K562 (cell line): ENCODE measurements around the gene CCDC184. TPM values are rescaled to one million over a fixed set of nuclear protein-coding genes. Genes with fewer than 3 reads are reported as not detected.

Source experiments
- ARHGAP35 ChIP-seq: fragments of 450-650 bp; IDR thresholded peaks from 2 replicates; pipeline ENCODE4 v1.6.1; 2018; ENCODE audit not compliant: partially characterized antibody
- ARNT ChIP-seq, 2 experiments: fragments of 450-650 bp; IDR thresholded peaks; 2 replicates each; pipeline ENCODE4 v1.6.1; 2016; ENCODE audit warnings: mild to moderate bottlenecking in 1 of 2
- BRD4 ChIP-seq: fragments of 200-600 bp; sonication (generic); IDR thresholded peaks from 2 replicates; pipeline ENCODE4 v1.6.1; 2017; ENCODE audit warnings: inconsistent platforms
- CBX5 ChIP-seq: IDR thresholded peaks from 2 replicates; pipeline ENCODE4 v1.6.1; 2014; ENCODE audit warnings: low read depth, borderline replicate concordance
- CREB1 ChIP-seq, 2 experiments: sonication (generic) in 1 of 2; formaldehyde crosslinking in 1 of 2; IDR thresholded peaks; 2 replicates each; pipeline versions ENCODE4 v1.6.1 to v1.8.0; 2012 to 2022; ENCODE audit warnings: inconsistent platforms in 1 of 2, mild to moderate bottlenecking in 1 of 2, missing genetic modification reagents in 1 of 2, moderate library complexity in 1 of 2
- DPF2 ChIP-seq: fragments of 450-650 bp; IDR thresholded peaks from 2 replicates; pipeline ENCODE4 v1.6.1; 2016
- NCOR1 ChIP-seq: fragments of 450-650 bp; IDR thresholded peaks from 2 replicates; pipeline ENCODE4 v1.6.1; 2016; ENCODE audit warnings: mild to moderate bottlenecking, moderate library complexity
- NR2C2 ChIP-seq, 2 experiments: fragments of 200-800 bp in 1 of 2; sonication (Bioruptor generic) in 1 of 2; sonication (generic) in 1 of 2; formaldehyde crosslinking in 1 of 2; IDR thresholded peaks; 2 replicates each; pipeline versions ENCODE4 v1.6.1 to v1.8.0; 2016 to 2022; ENCODE audit warnings: mild to moderate bottlenecking in 1 of 2, missing compliant biosample characterization in 1 of 2, missing genetic modification characterization in 1 of 2, missing genetic modification reagents in 1 of 2
- NR2F6 ChIP-seq: fragments of 450-650 bp; formaldehyde crosslinking; IDR thresholded peaks from 2 replicates; pipeline ENCODE4 v1.4.0; 2020; ENCODE audit warnings: mild to moderate bottlenecking
- TCFL5 ChIP-seq: fragments of 250-450 bp; sonication (Bioruptor Pico); conservative IDR thresholded peaks from 2 replicates; pipeline ENCODE4 v1.6.1; 2021; ENCODE audit warnings: mild to moderate bottlenecking, moderate library complexity, matching md5 sums
- ZKSCAN1 ChIP-seq: fragments of 150-350 bp; IDR thresholded peaks from 2 replicates; pipeline ENCODE4 v1.6.1; 2016; ENCODE audit warnings: low read depth, low read length
- polyA plus RNA-seq, 8 experiments: library from polyadenylated mRNA; depleted of rRNA in 4 of 8; stranded (reverse) in 5 of 8; unstranded in 3 of 8; fragments of >200 nt; fragmentation: Nextera tagmentation in 2 of 8; fragmentation: Illumina TruSeq in 1 of 8; extraction: Ambion mirVana in 2 of 8; extraction: Trizol in 1 of 8; gene quantifications; 2 replicates each; pipeline versions ENCODE4 v1.2.1 to v1.2.3, GENCODE V29; 2011 to 2014; ENCODE audit warnings: inconsistent platforms in 1 of 8, missing spikeins in 1 of 8
- total RNA-seq, 7 experiments: library from RNA; depleted of rRNA in 6 of 7; stranded (reverse); fragments of >200 nt in 6 of 7; fragmentation: Illumina TruSeq in 2 of 7; extraction: Trizol in 2 of 7; gene quantifications; 2 replicates each; pipeline versions ENCODE4 v1.2.1 to v1.2.3, GENCODE V29; 2011 to 2021; ENCODE audit warnings: low replicate concordance in 1 of 7
- TF ChIP-seq, protein P1 (sequence below): fragments of 450-650 bp; IDR thresholded peaks from 2 replicates; pipeline ENCODE4 v1.7.0; 2016; ENCODE audit warnings: borderline replicate concordance
- TF ChIP-seq, protein P2 (sequence below): fragments of 450-650 bp; IDR thresholded peaks from 2 replicates; pipeline ENCODE4 v1.6.1; 2016; ENCODE audit warnings: mild to moderate bottlenecking
- TF ChIP-seq, protein P3 (sequence below): sonication (generic); formaldehyde crosslinking; IDR thresholded peaks from 2 replicates; pipeline ENCODE4 v1.8.0; 2022; ENCODE audit warnings: mild to moderate bottlenecking, missing genetic modification reagents
- TF ChIP-seq, protein P4 (sequence below), 2 experiments: fragments of 200-800 bp in 1 of 2; sonication (Bioruptor generic) in 1 of 2; sonication (generic) in 1 of 2; formaldehyde crosslinking in 1 of 2; IDR thresholded peaks in 1 of 2; conservative IDR thresholded peaks in 1 of 2; 2 replicates each; pipeline versions ENCODE4 v1.5.0 to v1.6.1; 2016 to 2020; ENCODE audit warnings: missing compliant biosample characterization in 1 of 2, missing genetic modification characterization in 1 of 2, missing genetic modification reagents in 1 of 2

The CCDC184 gene
- total and polyA plus RNA-seq, 9 of the 15 experiments (the other 6 are each of a cell fraction or from before 2014, with no cell fraction given), result 0.09 TPM; not detected in 8

DNA sequence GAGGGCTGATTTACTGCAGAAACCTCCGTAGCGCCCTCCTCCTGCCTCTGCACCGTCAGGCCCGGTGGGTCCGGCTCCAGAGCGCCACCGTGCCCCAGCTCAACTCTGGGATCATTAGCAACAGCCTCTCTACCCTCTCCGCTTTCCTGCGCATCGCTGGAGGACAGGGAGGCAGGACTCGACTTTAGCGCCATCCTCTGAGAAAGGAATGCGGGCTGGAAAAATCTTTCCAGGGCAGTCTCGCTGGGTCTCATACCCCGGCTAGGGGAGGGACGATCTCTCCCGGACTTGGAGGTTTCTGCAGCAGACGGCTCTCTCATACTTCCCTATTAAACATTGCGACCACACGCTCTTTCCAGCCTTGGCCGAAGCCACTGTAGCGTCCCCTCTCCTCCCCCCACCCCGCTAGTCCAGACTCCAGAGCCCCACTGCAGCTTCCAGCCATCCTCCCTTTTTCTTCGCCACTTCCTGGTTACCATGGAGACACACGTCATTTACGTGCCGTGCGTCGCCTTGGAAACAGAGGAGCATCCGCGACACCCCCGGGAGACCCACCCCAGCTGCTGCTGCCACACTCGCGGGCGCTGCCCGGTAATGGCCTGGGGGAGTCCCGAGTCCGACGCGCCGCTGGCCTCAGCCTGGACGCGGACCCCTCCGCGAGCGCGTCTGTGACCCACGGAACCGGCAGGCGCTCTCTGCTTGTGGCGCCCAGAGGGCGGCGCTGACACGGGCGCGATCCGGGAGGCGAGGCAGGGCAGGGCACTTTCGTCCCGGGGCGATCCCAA, at the start of gene CCDC184 (continued):
- TF ChIP-seq, protein P1, sequence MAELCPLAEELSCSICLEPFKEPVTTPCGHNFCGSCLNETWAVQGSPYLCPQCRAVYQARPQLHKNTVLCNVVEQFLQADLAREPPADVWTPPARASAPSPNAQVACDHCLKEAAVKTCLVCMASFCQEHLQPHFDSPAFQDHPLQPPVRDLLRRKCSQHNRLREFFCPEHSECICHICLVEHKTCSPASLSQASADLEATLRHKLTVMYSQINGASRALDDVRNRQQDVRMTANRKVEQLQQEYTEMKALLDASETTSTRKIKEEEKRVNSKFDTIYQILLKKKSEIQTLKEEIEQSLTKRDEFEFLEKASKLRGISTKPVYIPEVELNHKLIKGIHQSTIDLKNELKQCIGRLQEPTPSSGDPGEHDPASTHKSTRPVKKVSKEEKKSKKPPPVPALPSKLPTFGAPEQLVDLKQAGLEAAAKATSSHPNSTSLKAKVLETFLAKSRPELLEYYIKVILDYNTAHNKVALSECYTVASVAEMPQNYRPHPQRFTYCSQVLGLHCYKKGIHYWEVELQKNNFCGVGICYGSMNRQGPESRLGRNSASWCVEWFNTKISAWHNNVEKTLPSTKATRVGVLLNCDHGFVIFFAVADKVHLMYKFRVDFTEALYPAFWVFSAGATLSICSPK, result no peak
- no peak for TF ChIP-seq ARNT (IDR thresholded peaks at IDR 0.05)
- TF ChIP-seq ZKSCAN1, result no peak
- TF ChIP-seq TCFL5 (CRISPR knock-in tag), result no peak
- no peak for TF ChIP-seq NR2F6
- no peak for TF ChIP-seq NCOR1
- TF ChIP-seq DPF2, result no peak
- TF ChIP-seq, protein P2, sequence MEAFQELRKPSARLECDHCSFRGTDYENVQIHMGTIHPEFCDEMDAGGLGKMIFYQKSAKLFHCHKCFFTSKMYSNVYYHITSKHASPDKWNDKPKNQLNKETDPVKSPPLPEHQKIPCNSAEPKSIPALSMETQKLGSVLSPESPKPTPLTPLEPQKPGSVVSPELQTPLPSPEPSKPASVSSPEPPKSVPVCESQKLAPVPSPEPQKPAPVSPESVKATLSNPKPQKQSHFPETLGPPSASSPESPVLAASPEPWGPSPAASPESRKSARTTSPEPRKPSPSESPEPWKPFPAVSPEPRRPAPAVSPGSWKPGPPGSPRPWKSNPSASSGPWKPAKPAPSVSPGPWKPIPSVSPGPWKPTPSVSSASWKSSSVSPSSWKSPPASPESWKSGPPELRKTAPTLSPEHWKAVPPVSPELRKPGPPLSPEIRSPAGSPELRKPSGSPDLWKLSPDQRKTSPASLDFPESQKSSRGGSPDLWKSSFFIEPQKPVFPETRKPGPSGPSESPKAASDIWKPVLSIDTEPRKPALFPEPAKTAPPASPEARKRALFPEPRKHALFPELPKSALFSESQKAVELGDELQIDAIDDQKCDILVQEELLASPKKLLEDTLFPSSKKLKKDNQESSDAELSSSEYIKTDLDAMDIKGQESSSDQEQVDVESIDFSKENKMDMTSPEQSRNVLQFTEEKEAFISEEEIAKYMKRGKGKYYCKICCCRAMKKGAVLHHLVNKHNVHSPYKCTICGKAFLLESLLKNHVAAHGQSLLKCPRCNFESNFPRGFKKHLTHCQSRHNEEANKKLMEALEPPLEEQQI, result no peak
- TF ChIP-seq CBX5, result no peak
- TF ChIP-seq CREB1 (IDR thresholded peaks at IDR 0.05), result no peak
- peak; percentile 51; the same call in 1 of the 2 replicates for TF ChIP-seq CREB1 (CRISPR knock-in tag; IDR thresholded peaks at IDR 0.05)
- no peak for TF ChIP-seq BRD4
- TF ChIP-seq, protein P3, sequence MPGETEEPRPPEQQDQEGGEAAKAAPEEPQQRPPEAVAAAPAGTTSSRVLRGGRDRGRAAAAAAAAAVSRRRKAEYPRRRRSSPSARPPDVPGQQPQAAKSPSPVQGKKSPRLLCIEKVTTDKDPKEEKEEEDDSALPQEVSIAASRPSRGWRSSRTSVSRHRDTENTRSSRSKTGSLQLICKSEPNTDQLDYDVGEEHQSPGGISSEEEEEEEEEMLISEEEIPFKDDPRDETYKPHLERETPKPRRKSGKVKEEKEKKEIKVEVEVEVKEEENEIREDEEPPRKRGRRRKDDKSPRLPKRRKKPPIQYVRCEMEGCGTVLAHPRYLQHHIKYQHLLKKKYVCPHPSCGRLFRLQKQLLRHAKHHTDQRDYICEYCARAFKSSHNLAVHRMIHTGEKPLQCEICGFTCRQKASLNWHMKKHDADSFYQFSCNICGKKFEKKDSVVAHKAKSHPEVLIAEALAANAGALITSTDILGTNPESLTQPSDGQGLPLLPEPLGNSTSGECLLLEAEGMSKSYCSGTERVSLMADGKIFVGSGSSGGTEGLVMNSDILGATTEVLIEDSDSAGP (CRISPR knock-in tag), result no peak
- no peak for TF ChIP-seq NR2C2 (CRISPR knock-in tag; IDR thresholded peaks at IDR 0.05)
- TF ChIP-seq NR2C2 (tag; IDR thresholded peaks at IDR 0.05), result no peak
- TF ChIP-seq, protein P4, sequence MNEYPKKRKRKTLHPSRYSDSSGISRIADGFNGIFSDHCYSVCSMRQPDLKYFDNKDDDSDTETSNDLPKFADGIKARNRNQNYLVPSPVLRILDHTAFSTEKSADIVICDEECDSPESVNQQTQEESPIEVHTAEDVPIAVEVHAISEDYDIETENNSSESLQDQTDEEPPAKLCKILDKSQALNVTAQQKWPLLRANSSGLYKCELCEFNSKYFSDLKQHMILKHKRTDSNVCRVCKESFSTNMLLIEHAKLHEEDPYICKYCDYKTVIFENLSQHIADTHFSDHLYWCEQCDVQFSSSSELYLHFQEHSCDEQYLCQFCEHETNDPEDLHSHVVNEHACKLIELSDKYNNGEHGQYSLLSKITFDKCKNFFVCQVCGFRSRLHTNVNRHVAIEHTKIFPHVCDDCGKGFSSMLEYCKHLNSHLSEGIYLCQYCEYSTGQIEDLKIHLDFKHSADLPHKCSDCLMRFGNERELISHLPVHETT (CRISPR knock-in tag; conservative IDR thresholded peaks at IDR 0.05 in 1 of 2, IDR thresholded peaks at IDR 0.05 in 1 of 2), result no peak
- no peak for TF ChIP-seq ARHGAP35
